Vagina (tissue), 2 donors: Measurements from ENCODE around the gene EPHB4.

Experiments used
- CTCF ChIP-seq, 3 experiments: fragments of 450-650 bp in 2 of 3; fragments of 200-600 bp in 1 of 3; sonication (generic) in 1 of 3; IDR thresholded peaks; one replicate each; pipeline ENCODE4 v1.5.1; 2017 to 2019; ENCODE audit warnings: antibody characterized with exemption in 3 of 3, mild to moderate bottlenecking in 2 of 3, moderate library complexity in 2 of 3
- POLR2A ChIP-seq, 2 donors: fragments of 450-650 bp; IDR thresholded peaks; one replicate each; pipeline ENCODE4 v1.6.1; 2017; ENCODE audit warnings: antibody characterized with exemption in 2 of 2, mild to moderate bottlenecking in 2 of 2, moderate library complexity in 2 of 2

DNA sequence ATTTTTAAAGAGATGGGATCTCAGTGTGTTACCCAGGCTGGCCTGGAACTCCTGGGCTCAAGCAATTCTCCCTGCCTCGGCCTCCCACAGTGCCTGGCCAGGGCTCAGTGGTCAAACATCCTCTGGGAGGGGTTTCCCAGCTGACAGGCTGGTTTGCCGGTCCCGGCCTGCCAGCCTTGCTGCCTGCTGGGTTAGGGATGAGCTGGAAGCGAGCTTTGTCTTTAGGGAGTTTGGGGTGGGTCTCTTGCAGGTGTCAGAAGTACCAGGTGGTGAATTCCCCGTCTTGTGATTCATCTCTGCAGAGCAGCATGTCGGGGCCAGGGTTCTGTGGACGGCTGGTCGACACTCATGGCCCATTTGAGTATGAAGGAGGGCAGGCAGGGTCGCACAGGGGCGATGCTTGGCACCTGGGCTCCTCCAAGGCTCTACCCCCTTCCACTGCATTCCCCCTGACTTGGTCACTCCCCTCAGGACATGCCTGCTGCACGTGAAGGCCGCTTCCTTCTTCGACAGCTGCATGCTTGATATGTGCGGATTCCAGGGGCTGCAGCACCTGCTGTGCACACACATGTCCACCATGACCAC, 63.7 kb downstream of the EPHB4 start:
- TF ChIP-seq POLR2A (IDR thresholded peaks at IDR 0.05) (no peak), CTCF (IDR thresholded peaks at IDR 0.05) (no peak)
